ENCODE data around the gene WDR4. TPM values are rescaled to one million over a fixed set of nuclear protein-coding genes. Genes with fewer than 3 reads are reported as not detected.

WDR4 gene
- total and polyA plus RNA-seq, 9 of the 15 experiments (the other 6 are each of a cell fraction or from before 2014, with no cell fraction given), result 5.4 to 95.4 (median 32.1) TPM

DNA sequence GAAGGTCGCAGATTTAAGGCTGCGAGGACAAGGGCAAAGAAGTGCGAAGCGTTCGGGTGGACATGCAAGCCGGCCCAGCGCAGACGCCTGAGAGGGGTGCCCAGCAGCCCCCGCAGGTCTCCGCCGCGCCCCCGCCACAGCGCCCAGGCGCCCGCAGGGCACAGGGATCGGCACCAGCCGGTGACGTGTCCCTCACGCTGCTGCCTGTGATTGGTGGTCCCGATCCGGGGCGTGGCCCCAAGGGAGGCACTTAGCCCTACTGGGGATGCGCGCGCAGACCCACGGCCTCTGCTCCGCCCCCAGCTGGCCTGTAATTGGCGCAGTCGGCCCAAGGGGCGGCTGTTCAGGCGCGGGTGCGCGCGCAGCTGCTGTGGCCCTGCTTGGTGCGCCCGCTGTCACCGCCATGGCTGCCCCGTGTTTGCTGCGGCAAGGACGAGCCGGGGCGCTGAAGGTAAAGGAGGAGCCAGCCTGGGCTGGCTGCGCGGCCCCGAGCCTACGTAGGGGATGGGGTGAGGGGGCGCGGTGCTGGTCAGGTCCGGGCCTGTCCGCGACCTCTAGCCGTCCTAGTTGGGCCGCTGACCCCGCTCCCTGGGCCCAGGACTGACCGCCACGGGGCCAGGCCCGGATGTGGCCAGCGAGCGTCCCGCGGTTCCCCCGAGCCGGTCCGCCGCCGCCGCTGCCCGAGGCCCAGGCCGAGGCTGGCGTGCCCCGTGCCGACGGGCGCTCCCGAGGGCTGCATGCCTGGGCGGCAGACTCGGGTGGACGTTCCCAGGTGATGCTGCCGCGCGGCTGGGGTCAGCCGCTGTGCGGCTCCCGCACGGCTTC, 13.8 kb upstream of the WDR4 start, which contains the start of gene NDUFV3 (continued):
- peak; percentile 94 for TF ChIP-seq POLR2H (tag; IDR thresholded peaks at IDR 0.05; ENCODE audit: low read depth)
- TF ChIP-seq, protein P1, sequence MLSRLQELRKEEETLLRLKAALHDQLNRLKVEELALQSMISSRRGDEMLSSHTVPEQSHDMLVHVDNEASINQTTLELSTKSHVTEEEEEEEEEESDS (CRISPR knock-in tag; IDR thresholded peaks at IDR 0.05), result no peak
- TF ChIP-seq, protein P2, sequence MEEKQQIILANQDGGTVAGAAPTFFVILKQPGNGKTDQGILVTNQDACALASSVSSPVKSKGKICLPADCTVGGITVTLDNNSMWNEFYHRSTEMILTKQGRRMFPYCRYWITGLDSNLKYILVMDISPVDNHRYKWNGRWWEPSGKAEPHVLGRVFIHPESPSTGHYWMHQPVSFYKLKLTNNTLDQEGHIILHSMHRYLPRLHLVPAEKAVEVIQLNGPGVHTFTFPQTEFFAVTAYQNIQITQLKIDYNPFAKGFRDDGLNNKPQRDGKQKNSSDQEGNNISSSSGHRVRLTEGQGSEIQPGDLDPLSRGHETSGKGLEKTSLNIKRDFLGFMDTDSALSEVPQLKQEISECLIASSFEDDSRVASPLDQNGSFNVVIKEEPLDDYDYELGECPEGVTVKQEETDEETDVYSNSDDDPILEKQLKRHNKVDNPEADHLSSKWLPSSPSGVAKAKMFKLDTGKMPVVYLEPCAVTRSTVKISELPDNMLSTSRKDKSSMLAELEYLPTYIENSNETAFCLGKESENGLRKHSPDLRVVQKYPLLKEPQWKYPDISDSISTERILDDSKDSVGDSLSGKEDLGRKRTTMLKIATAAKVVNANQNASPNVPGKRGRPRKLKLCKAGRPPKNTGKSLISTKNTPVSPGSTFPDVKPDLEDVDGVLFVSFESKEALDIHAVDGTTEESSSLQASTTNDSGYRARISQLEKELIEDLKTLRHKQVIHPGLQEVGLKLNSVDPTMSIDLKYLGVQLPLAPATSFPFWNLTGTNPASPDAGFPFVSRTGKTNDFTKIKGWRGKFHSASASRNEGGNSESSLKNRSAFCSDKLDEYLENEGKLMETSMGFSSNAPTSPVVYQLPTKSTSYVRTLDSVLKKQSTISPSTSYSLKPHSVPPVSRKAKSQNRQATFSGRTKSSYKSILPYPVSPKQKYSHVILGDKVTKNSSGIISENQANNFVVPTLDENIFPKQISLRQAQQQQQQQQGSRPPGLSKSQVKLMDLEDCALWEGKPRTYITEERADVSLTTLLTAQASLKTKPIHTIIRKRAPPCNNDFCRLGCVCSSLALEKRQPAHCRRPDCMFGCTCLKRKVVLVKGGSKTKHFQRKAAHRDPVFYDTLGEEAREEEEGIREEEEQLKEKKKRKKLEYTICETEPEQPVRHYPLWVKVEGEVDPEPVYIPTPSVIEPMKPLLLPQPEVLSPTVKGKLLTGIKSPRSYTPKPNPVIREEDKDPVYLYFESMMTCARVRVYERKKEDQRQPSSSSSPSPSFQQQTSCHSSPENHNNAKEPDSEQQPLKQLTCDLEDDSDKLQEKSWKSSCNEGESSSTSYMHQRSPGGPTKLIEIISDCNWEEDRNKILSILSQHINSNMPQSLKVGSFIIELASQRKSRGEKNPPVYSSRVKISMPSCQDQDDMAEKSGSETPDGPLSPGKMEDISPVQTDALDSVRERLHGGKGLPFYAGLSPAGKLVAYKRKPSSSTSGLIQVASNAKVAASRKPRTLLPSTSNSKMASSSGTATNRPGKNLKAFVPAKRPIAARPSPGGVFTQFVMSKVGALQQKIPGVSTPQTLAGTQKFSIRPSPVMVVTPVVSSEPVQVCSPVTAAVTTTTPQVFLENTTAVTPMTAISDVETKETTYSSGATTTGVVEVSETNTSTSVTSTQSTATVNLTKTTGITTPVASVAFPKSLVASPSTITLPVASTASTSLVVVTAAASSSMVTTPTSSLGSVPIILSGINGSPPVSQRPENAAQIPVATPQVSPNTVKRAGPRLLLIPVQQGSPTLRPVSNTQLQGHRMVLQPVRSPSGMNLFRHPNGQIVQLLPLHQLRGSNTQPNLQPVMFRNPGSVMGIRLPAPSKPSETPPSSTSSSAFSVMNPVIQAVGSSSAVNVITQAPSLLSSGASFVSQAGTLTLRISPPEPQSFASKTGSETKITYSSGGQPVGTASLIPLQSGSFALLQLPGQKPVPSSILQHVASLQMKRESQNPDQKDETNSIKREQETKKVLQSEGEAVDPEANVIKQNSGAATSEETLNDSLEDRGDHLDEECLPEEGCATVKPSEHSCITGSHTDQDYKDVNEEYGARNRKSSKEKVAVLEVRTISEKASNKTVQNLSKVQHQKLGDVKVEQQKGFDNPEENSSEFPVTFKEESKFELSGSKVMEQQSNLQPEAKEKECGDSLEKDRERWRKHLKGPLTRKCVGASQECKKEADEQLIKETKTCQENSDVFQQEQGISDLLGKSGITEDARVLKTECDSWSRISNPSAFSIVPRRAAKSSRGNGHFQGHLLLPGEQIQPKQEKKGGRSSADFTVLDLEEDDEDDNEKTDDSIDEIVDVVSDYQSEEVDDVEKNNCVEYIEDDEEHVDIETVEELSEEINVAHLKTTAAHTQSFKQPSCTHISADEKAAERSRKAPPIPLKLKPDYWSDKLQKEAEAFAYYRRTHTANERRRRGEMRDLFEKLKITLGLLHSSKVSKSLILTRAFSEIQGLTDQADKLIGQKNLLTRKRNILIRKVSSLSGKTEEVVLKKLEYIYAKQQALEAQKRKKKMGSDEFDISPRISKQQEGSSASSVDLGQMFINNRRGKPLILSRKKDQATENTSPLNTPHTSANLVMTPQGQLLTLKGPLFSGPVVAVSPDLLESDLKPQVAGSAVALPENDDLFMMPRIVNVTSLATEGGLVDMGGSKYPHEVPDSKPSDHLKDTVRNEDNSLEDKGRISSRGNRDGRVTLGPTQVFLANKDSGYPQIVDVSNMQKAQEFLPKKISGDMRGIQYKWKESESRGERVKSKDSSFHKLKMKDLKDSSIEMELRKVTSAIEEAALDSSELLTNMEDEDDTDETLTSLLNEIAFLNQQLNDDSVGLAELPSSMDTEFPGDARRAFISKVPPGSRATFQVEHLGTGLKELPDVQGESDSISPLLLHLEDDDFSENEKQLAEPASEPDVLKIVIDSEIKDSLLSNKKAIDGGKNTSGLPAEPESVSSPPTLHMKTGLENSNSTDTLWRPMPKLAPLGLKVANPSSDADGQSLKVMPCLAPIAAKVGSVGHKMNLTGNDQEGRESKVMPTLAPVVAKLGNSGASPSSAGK (IDR thresholded peaks at IDR 0.05), result no peak
- TF ChIP-seq MED1 (CRISPR knock-in tag; IDR thresholded peaks at IDR 0.05; ENCODE audit: borderline replicate concordance), result no peak
- peak; percentile 58 for TF ChIP-seq HNRNPLL (IDR thresholded peaks at IDR 0.05; ENCODE audit: low read depth, low read length, poor library complexity, severe bottlenecking)
- TF ChIP-seq, protein P3, sequence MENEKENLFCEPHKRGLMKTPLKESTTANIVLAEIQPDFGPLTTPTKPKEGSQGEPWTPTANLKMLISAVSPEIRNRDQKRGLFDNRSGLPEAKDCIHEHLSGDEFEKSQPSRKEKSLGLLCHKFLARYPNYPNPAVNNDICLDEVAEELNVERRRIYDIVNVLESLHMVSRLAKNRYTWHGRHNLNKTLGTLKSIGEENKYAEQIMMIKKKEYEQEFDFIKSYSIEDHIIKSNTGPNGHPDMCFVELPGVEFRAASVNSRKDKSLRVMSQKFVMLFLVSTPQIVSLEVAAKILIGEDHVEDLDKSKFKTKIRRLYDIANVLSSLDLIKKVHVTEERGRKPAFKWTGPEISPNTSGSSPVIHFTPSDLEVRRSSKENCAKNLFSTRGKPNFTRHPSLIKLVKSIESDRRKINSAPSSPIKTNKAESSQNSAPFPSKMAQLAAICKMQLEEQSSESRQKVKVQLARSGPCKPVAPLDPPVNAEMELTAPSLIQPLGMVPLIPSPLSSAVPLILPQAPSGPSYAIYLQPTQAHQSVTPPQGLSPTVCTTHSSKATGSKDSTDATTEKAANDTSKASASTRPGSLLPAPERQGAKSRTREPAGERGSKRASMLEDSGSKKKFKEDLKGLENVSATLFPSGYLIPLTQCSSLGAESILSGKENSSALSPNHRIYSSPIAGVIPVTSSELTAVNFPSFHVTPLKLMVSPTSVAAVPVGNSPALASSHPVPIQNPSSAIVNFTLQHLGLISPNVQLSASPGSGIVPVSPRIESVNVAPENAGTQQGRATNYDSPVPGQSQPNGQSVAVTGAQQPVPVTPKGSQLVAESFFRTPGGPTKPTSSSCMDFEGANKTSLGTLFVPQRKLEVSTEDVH (IDR thresholded peaks at IDR 0.05; ENCODE audit: low read depth, partially characterized antibody), result no peak
- TF ChIP-seq KLF10 (CRISPR knock-in tag; IDR thresholded peaks at IDR 0.05), result no peak
- TF ChIP-seq CBX8 (IDR thresholded peaks at IDR 0.05; ENCODE audit: borderline replicate concordance, extremely low read depth, low read depth, low read length, poor library complexity, severe bottlenecking), result no peak
- TF ChIP-seq, protein P4, sequence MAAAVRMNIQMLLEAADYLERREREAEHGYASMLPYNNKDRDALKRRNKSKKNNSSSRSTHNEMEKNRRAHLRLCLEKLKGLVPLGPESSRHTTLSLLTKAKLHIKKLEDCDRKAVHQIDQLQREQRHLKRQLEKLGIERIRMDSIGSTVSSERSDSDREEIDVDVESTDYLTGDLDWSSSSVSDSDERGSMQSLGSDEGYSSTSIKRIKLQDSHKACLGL (CRISPR knock-in tag; IDR thresholded peaks at IDR 0.05; ENCODE audit: borderline replicate concordance, poor library complexity, severe bottlenecking), result peak; percentile 52
- no peak for TF ChIP-seq ZZZ3 (IDR thresholded peaks at IDR 0.05)
- TF ChIP-seq ZNF717 (CRISPR knock-in tag; IDR thresholded peaks at IDR 0.05), result no peak
